Measurements from ENCODE around the gene NAALADL2.
"Not testable (repeated sequence)": the region's sequence is repeated elsewhere in the genome, so short reads cannot be mapped to it uniquely, and the experiment has no call there.

NAALADL2 gene

GRCh38 chr3:175426805-175427204, 567.7 kb downstream of the NAALADL2 start:
- DNase-seq (ENCODE audit: low spot score), result no peak

- no peak for DNase-seq (ENCODE audit: low spot score)
These were observed 569.3 kb downstream of the NAALADL2 start for GRCh38 chr3:175428466-175428865.

GRCh38 chr3:175430983-175431773, 572.0 kb downstream of the NAALADL2 start:
- DNase-seq (ENCODE audit: low spot score), result no peak

GRCh38 chr3:175432376-175433025, 573.4 kb downstream of the NAALADL2 start:
- no peak for DNase-seq (ENCODE audit: low spot score)

- DNase-seq (ENCODE audit: low spot score), result no peak
These were observed 574.0 kb downstream of the NAALADL2 start for GRCh38 chr3:175433026-175433674.

- DNase-seq (ENCODE audit: low spot score), result no peak
These were observed 575.4 kb downstream of the NAALADL2 start for GRCh38 chr3:175434561-175434960.

GRCh38 chr3:175443682-175444081, 584.5 kb downstream of the NAALADL2 start:
- DNase-seq (ENCODE audit: low spot score), result no peak

- no peak for DNase-seq (ENCODE audit: low spot score)
These were observed 586.6 kb downstream of the NAALADL2 start for GRCh38 chr3:175445741-175446140.

- DNase-seq (ENCODE audit: low spot score), result no peak
These were observed 588.4 kb downstream of the NAALADL2 start for GRCh38 chr3:175447521-175447920.

- DNase-seq (ENCODE audit: low spot score), result no peak
These were observed 594.2 kb downstream of the NAALADL2 start for GRCh38 chr3:175453361-175453760.

- no peak for DNase-seq (ENCODE audit: low spot score)
These were observed 597.3 kb downstream of the NAALADL2 start for GRCh38 chr3:175456466-175456865.

GRCh38 chr3:175457301-175457700, 598.2 kb downstream of the NAALADL2 start:
- no peak for DNase-seq (ENCODE audit: low spot score)

- DNase-seq (ENCODE audit: low spot score), result not testable (repeated sequence)
These were observed 601.8 kb downstream of the NAALADL2 start for GRCh38 chr3:175460849-175461399.

- DNase-seq (ENCODE audit: low spot score), result no peak
These were observed 605.2 kb downstream of the NAALADL2 start for GRCh38 chr3:175464362-175464761.

GRCh38 chr3:175469124-175469523, 610.0 kb downstream of the NAALADL2 start:
- DNase-seq (ENCODE audit: low spot score), result no peak

- DNase-seq (ENCODE audit: low spot score), result no peak
These were observed 616.6 kb downstream of the NAALADL2 start for GRCh38 chr3:175475765-175476164.

- DNase-seq (ENCODE audit: low spot score), result no peak
These were observed 617.4 kb downstream of the NAALADL2 start for GRCh38 chr3:175476489-175476888.

- DNase-seq (ENCODE audit: low spot score), result no peak
These were observed 618.6 kb downstream of the NAALADL2 start for GRCh38 chr3:175477651-175478224.

GRCh38 chr3:175478301-175478700, 619.2 kb downstream of the NAALADL2 start:
- no peak for DNase-seq (ENCODE audit: low spot score)

GRCh38 chr3:175479175-175479574, 620.0 kb downstream of the NAALADL2 start:
- DNase-seq (ENCODE audit: low spot score), result no peak

- DNase-seq (ENCODE audit: low spot score), result no peak
These were observed 620.7 kb downstream of the NAALADL2 start for GRCh38 chr3:175479800-175480199.

GRCh38 chr3:175484666-175485065, 625.5 kb downstream of the NAALADL2 start:
- DNase-seq (ENCODE audit: low spot score), result no peak

Data from ecto neural progenitor cell (in vitro differentiated cells).